Activated B cell treated with CpG ODN at 0.5 μM for 24 hours (primary cell): ENCODE measurements around the gene NCOR2. TPM values are rescaled to one million over a fixed set of nuclear protein-coding genes. Genes with fewer than 3 reads are reported as not detected.
"Not testable (repeated sequence)": the region's sequence is repeated elsewhere in the genome, so short reads cannot be mapped to it uniquely, and the experiment has no call there.

Experiments used
- ATAC-seq: fragments of 200-7000 bp; cut with Tn5 transposase; one replicate; pipeline ENCODE4 v1.10.0; 2021; ENCODE audit warnings: low read depth, mild to moderate bottlenecking, moderate library complexity
- CTCF ChIA-PET: fragments of 350-600 bp; sonication (Branson Sonifier 250); formaldehyde crosslinking; loops from one replicate; lab custom pipeline; 2021; ENCODE audit warnings: antibody characterized with exemption; lab: Charles Lee
- POLR2A ChIA-PET: fragments of 350-600 bp; sonication (Branson Sonifier 250); formaldehyde crosslinking; loops from one replicate; lab custom pipeline; 2021; ENCODE audit warnings: antibody characterized with exemption; lab: Charles Lee
- DNase-seq: peaks from one replicate; pipeline ENCODE4 v3.0.0; 2022
- H3K27ac Mint-ChIP-seq: one replicate; pipeline ENCODE4 v1.8.0; 2020; ENCODE audit warnings: mixed read lengths
- H3K27me3 Mint-ChIP-seq: one replicate; pipeline ENCODE4 v1.8.0; 2021; ENCODE audit warnings: mixed read lengths
- H3K36me3 Mint-ChIP-seq: one replicate; pipeline ENCODE4 v1.8.0; 2021; ENCODE audit warnings: low read depth, mixed read lengths
- H3K4me1 Mint-ChIP-seq: one replicate; pipeline ENCODE4 v1.8.0; 2021; ENCODE audit warnings: mixed read lengths
- H3K4me3 Mint-ChIP-seq: one replicate; pipeline ENCODE4 v1.8.0; 2020; ENCODE audit warnings: mild to moderate bottlenecking, mixed read lengths
- H3K9me3 Mint-ChIP-seq: one replicate; pipeline ENCODE4 v1.8.0; 2020; ENCODE audit warnings: mixed read lengths
- CTCF ChIP-seq: fragments of 200-600 bp; IDR thresholded peaks from one replicate; pipeline ENCODE4 v1.8.0; 2022; ENCODE audit warnings: antibody characterized with exemption, mild to moderate bottlenecking
- intact Hi-C: fragments of 100-400 bp; cut with micrococcal nuclease; formaldehyde crosslinking; loops from one replicate; pipeline ENCODE4 v1.15.1; 2024
- total RNA-seq: library from RNA; stranded (reverse); gene quantifications from 2 replicates; pipeline ENCODE4 v1.2.3, GENCODE V29; 2022

Gene NCOR2
- total RNA-seq, 1 donor from 2014 or later = 154 TPM

GRCh38 chr12:124588018-124588634 lies 20.7 kb upstream of the NCOR2 start:
- intact Hi-C loops = no loop called here
- no peak for TF ChIP-seq CTCF
- no peaks in the 10 kb centered on the region for H3K36me3 Mint-ChIP-seq
- no peak overlapping the region for H3K4me3 Mint-ChIP-seq
- ChIA-PET CTCF (no interaction called here), POLR2A (no interaction called here)
- ATAC-seq = no peak
- DNase-seq = no peak
- no peak overlapping the region for H3K27ac Mint-ChIP-seq
- no peaks in the 10 kb centered on the region for H3K9me3 Mint-ChIP-seq
- H3K4me1 Mint-ChIP-seq = peaks cover 28% of the 10 kb centered on the region
- peaks cover 6% of the 10 kb centered on the region for H3K27me3 Mint-ChIP-seq

- H3K4me3 Mint-ChIP-seq = no peak overlapping the region
- H3K36me3 Mint-ChIP-seq = no peaks in the 10 kb centered on the region
Measured at GRCh38 chr12:124586756-124587155, 19.3 kb upstream of the NCOR2 start.

GRCh38 chr12:124584494-124584893 lies 17.1 kb upstream of the NCOR2 start:
- H3K27ac Mint-ChIP-seq, ATAC-seq, CTCF ChIA-PET, intact Hi-C loops, H3K4me1 Mint-ChIP-seq, H3K4me3 Mint-ChIP-seq, H3K36me3 Mint-ChIP-seq, DNase-seq, POLR2A ChIA-PET, H3K27me3 Mint-ChIP-seq, H3K9me3 Mint-ChIP-seq: not testable (repeated sequence)

More at GRCh38 chr12:124586756-124587155, 19.3 kb upstream of the NCOR2 start:
- peaks cover 14% of the 10 kb centered on the region for H3K4me1 Mint-ChIP-seq
- H3K27me3 Mint-ChIP-seq = peaks cover 6% of the 10 kb centered on the region
- no peak for DNase-seq
- ATAC-seq = no peak
- H3K27ac Mint-ChIP-seq = no peak overlapping the region
- intact Hi-C loops = no loop called here
- H3K9me3 Mint-ChIP-seq = no peaks in the 10 kb centered on the region
- ChIA-PET POLR2A (no interaction called here), CTCF (no interaction called here)
- TF ChIP-seq CTCF = no peak

- ChIA-PET POLR2A (interaction anchor here (0.7 kb wide), 1 partner anchor 11 kb away, joined by 5 read pairs; no protein-coding TSS in a partner anchor), CTCF (no interaction called here)
- intact Hi-C loops = no loop called here
- Mint-ChIP-seq H3K27ac (no peak overlapping the region), H3K4me1 (peaks cover 4% of the 10 kb centered on the region), H3K4me3 (no peak overlapping the region), H3K36me3 (no peaks in the 10 kb centered on the region), H3K9me3 (peaks cover 4% of the 10 kb centered on the region), H3K27me3 (peaks cover 6% of the 10 kb centered on the region)
- no peak for ATAC-seq
- no peak for DNase-seq
- TF ChIP-seq CTCF = no peak
Measured at GRCh38 chr12:124583854-124584253, 16.4 kb upstream of the NCOR2 start.

GRCh38 chr12:124582108-124582424 lies 14.7 kb upstream of the NCOR2 start:
- no peak for TF ChIP-seq CTCF
- H3K36me3 Mint-ChIP-seq = no peaks in the 10 kb centered on the region
- DNase-seq (no peak), ATAC-seq (no peak)
- intact Hi-C loops = no loop called here
- H3K9me3 Mint-ChIP-seq = peaks cover 4% of the 10 kb centered on the region
- no peak overlapping the region for H3K27ac Mint-ChIP-seq
- no peak overlapping the region for H3K4me3 Mint-ChIP-seq
- no peaks in the 10 kb centered on the region for H3K4me1 Mint-ChIP-seq
- POLR2A ChIA-PET = interaction anchor here (0.7 kb wide), 1 partner anchor 88 kb away, joined by 4 read pairs; no protein-coding TSS in a partner anchor
- CTCF ChIA-PET = no interaction called here
- peaks cover 6% of the 10 kb centered on the region for H3K27me3 Mint-ChIP-seq
